Measurements from ENCODE around the gene TMEM114.

DNA sequence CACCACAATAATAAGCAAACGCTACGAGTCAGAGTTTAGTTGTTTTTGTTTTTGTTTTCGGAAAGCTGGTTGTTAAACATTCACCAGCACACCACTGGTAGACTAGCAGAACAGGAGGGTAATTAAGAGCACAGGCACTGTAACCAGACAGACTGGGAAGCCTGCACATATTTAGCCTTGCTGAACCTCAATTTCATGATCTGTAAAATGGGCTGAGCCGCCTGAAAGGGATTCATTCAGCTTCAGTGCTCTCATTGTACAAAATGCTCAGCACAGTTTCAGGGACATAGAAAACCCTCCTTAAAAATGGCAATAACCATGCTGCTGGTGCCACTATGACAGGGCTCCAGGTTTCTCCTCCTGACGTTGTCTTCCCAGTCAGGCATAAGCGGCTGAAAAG lies 66.4 kb downstream of the TMEM114 start:
- TF ChIP-seq, protein P1, sequence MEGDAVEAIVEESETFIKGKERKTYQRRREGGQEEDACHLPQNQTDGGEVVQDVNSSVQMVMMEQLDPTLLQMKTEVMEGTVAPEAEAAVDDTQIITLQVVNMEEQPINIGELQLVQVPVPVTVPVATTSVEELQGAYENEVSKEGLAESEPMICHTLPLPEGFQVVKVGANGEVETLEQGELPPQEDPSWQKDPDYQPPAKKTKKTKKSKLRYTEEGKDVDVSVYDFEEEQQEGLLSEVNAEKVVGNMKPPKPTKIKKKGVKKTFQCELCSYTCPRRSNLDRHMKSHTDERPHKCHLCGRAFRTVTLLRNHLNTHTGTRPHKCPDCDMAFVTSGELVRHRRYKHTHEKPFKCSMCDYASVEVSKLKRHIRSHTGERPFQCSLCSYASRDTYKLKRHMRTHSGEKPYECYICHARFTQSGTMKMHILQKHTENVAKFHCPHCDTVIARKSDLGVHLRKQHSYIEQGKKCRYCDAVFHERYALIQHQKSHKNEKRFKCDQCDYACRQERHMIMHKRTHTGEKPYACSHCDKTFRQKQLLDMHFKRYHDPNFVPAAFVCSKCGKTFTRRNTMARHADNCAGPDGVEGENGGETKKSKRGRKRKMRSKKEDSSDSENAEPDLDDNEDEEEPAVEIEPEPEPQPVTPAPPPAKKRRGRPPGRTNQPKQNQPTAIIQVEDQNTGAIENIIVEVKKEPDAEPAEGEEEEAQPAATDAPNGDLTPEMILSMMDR (conservative IDR thresholded peaks at IDR 0.05): no peak
- no peak for TF ChIP-seq ZFX (IDR thresholded peaks at IDR 0.05)
